SU-DHL-6 (cell line): ENCODE results near the gene LPIN1.

ENCODE experiments used
- EZH2phosphoT487 ChIP-seq: fragments of 200-600 bp; sonication (generic), shearing (Covaris generic); conservative IDR thresholded peaks from 2 replicates; pipeline ENCODE4 v1.6.1; 2018; ENCODE audit warnings: mild to moderate bottlenecking, antibody characterized with exemption, low read length, moderate library complexity, mixed read lengths
- TF ChIP-seq, protein P1 (sequence below): fragments of 200-600 bp; sonication (generic); IDR thresholded peaks from one replicate; pipeline ENCODE4 v1.5.1; 2017; ENCODE audit warnings: antibody characterized with exemption, mild to moderate bottlenecking, low read length, moderate library complexity; ENCODE audit not compliant: insufficient read depth, poor library complexity, severe bottlenecking

DNA sequence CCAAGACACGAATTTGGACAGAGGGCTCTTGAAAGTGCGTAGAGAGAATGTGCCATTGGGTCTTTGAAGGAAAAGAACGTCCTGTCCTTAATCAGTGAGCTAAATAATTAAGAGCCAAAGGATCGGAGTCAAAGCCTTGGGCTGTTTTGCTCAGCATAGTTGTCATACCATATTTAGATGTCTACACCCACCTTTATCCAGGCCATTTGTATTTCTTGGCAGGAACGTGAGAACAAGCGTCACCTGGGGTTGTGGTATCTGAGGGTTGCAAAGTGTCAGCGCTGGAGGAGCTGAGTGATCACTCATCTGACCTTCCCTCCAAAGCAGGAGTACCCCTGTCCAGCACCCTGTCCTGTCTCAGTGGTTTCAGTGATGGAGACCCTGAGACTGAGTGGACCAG is 4.5 kb downstream of the LPIN1 start:
- TF ChIP-seq, protein P1, sequence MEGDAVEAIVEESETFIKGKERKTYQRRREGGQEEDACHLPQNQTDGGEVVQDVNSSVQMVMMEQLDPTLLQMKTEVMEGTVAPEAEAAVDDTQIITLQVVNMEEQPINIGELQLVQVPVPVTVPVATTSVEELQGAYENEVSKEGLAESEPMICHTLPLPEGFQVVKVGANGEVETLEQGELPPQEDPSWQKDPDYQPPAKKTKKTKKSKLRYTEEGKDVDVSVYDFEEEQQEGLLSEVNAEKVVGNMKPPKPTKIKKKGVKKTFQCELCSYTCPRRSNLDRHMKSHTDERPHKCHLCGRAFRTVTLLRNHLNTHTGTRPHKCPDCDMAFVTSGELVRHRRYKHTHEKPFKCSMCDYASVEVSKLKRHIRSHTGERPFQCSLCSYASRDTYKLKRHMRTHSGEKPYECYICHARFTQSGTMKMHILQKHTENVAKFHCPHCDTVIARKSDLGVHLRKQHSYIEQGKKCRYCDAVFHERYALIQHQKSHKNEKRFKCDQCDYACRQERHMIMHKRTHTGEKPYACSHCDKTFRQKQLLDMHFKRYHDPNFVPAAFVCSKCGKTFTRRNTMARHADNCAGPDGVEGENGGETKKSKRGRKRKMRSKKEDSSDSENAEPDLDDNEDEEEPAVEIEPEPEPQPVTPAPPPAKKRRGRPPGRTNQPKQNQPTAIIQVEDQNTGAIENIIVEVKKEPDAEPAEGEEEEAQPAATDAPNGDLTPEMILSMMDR, result no peak
- no peak for TF ChIP-seq EZH2phosphoT487
